Rectal smooth muscle tissue (tissue), 1 donor: Measurements from ENCODE around the gene PCDHGA9.

Source experiments
- H3K27ac ChIP-seq: one replicate; pipeline ENCODE4 v1.7.0; 2013; ENCODE audit warnings: low read depth, low read length, inconsistent platforms
- H3K27me3 ChIP-seq: one replicate; pipeline ENCODE4 v1.7.0; 2013; ENCODE audit warnings: low read length; ENCODE audit not compliant: control insufficient read depth, insufficient read depth
- H3K36me3 ChIP-seq: one replicate; pipeline ENCODE4 v1.7.0; 2013; ENCODE audit warnings: low read length; ENCODE audit not compliant: control insufficient read depth, insufficient read depth
- H3K4me1 ChIP-seq: one replicate; pipeline ENCODE4 v1.7.0; 2013; ENCODE audit warnings: low read length; ENCODE audit not compliant: control insufficient read depth, insufficient read depth
- H3K4me3 ChIP-seq: one replicate; pipeline ENCODE4 v1.7.0; 2013; ENCODE audit warnings: low read length
- H3K9ac ChIP-seq: one replicate; pipeline ENCODE4 v1.7.0; 2013; ENCODE audit warnings: low read length

Gene PCDHGA9

DNA sequence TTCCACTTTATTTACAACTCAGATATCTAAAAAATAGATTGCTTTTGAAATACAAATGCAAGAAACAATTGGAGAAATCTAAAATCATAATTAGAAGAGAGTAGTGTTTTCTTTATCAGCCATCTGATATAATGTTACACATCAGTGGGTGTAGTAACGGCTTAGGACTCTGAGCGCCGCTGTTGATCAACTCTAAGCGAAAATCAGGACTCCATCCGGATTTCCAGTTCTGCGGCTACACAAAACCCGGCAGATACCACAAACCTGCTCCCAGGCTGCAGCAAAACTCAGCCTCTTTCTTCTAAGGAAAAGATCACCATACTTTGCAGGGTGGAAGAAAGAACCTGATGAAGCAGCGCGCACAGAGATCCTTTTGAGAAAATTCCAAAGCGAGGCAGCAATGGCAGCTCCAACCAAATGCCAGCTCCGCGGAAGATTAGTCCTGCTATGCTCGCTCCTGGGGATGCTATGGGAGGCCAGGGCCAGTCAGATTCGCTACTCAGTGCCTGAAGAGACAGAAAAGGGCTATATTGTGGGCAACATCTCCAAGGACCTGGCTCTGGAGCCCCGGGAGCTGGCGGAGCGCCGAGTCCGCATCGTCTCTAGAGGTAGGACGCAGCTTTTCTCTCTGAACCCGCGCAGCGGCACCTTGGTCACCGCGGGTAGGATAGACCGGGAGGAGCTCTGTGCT, at the start of gene PCDHGA9:
Gene PCDHGA9, plus strand, starts transcription at position 226 of the 691 bp plus-strand sequence. Its CDS starts 175 bp downstream, at position 401.
- H3K4me3 ChIP-seq, result peak within 1 kb of the TSS; percentile 40
- H3K9ac ChIP-seq, result no peak within 1 kb of the TSS
- H3K27ac ChIP-seq, result no peak within 1 kb of the TSS
- no peaks in the 10 kb centered on the region for H3K27me3 ChIP-seq
- no peaks in the 10 kb centered on the region for H3K36me3 ChIP-seq
- H3K4me1 ChIP-seq, result no peaks in the 10 kb centered on the region

DNA sequence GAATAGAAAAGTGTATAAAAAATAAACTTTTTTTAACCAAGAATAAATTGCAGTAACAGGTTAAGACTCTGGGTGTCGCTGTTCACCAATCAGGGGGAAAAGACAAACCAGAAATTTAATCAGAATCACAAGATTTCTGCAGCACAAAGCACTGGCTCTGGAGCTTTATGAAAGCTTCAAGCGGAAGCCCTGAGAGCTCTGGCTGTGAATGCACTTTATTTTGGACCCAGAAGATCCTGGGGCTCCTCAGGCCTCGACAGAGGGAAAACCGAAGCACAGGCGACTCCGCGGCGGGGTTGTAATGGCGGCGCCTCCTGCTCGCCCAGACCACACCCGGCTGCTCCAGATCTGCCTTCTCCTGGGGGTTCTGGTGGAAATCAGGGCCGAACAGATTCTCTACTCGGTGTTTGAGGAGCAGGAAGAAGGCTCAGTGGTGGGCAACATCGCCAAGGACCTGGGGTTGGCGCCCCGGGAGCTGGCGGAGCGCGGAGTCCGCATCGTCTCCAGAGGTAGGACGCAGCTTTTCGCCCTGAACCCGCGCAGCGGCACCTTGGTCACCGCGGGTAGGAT, 47.6 kb upstream of the PCDHGA9 start, which contains the start of gene PCDHGA4:
Gene PCDHGA4, plus strand, starts transcription at position 122 of the 570 bp plus-strand sequence. Its CDS starts 87 bp downstream, at position 209.
- no peaks in the 10 kb centered on the region for H3K36me3 ChIP-seq
- H3K4me1 ChIP-seq, result no peaks in the 10 kb centered on the region
- H3K4me3 ChIP-seq, result peak within 1 kb of the TSS; percentile 29
- no peak within 1 kb of the TSS for H3K9ac ChIP-seq
- H3K27ac ChIP-seq, result no peak within 1 kb of the TSS
- H3K27me3 ChIP-seq, result no peaks in the 10 kb centered on the region

DNA sequence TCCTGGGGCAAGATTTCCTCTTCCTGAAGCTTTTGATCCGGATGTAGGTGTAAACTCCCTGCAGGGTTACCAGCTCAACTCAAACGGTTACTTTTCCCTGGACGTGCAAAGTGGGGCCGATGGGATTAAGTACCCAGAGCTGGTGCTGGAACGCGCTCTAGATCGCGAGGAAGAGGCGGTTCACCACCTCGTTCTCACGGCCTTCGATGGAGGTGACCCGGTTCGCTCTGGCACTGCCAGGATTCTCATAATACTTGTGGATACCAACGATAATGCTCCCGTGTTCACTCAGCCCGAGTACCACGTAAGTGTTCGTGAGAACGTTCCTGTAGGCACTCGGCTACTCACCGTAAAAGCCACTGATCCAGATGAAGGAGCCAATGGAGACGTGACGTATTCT, 46.9 kb upstream of the PCDHGA9 start:
- no peaks in the 10 kb centered on the region for H3K4me1 ChIP-seq
- H3K27ac ChIP-seq, result no peak overlapping the region
- peak overlapping the region; percentile 29 for H3K4me3 ChIP-seq
- no peak overlapping the region for H3K9ac ChIP-seq
- H3K36me3 ChIP-seq, result no peaks in the 10 kb centered on the region
- no peaks in the 10 kb centered on the region for H3K27me3 ChIP-seq

DNA sequence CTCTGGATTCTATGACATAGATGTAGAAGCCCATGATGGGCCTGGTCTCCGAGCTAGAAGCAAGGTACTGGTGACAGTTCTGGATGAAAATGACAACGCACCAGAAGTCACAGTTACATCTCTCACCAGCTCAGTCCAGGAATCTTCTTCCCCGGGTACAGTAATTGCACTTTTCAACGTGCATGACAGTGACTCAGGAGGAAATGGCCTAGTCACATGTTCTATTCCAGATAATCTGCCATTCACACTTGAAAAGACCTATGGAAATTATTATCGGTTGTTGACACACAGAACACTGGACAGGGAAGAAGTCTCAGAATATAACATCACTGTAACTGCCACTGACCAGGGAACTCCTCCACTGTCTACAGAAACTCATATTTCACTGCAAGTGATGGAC, 46.4 kb upstream of the PCDHGA9 start:
- Histone ChIP-seq H3K4me3 (no peak overlapping the region), H3K36me3 (no peaks in the 10 kb centered on the region), H3K27me3 (no peaks in the 10 kb centered on the region), H3K27ac (no peak overlapping the region), H3K4me1 (no peaks in the 10 kb centered on the region), H3K9ac (no peak overlapping the region)

DNA sequence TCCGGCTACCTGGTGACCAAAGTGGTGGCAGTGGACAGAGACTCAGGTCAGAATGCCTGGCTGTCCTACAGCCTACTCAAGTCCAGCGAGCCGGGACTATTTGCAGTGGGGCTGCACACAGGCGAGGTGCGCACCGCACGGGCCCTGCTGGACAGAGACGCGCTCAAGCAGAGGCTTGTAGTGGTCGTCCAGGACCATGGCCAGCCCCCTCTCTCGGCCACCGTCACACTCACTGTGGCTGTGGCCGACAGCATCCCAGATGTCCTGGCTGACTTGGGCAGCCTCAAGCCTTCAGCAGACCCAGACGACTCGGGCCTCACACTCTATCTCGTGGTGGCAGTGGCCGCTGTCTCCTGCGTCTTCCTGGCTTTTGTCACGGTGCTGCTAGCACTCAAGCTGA, 45.6 kb upstream of the PCDHGA9 start:
- Histone ChIP-seq H3K9ac (no peak overlapping the region), H3K36me3 (no peaks in the 10 kb centered on the region), H3K4me1 (no peaks in the 10 kb centered on the region), H3K4me3 (no peak overlapping the region), H3K27me3 (no peaks in the 10 kb centered on the region), H3K27ac (no peak overlapping the region)

- Histone ChIP-seq H3K9ac (no peak within 1 kb of the TSS), H3K4me3 (peak within 1 kb of the TSS; percentile 60), H3K4me1 (no peaks in the 10 kb centered on the region), H3K27me3 (no peaks in the 10 kb centered on the region), H3K36me3 (no peaks in the 10 kb centered on the region), H3K27ac (no peak within 1 kb of the TSS)
These were observed 42.7 kb upstream of the PCDHGA9 start, which contains the start of gene PCDHGB2 for GRCh38 chr5:141359790-141360426. TSS of gene PCDHGB2 (plus strand) at chr5:141359994. CDS start at chr5:141360136, 142 bp downstream.

DNA sequence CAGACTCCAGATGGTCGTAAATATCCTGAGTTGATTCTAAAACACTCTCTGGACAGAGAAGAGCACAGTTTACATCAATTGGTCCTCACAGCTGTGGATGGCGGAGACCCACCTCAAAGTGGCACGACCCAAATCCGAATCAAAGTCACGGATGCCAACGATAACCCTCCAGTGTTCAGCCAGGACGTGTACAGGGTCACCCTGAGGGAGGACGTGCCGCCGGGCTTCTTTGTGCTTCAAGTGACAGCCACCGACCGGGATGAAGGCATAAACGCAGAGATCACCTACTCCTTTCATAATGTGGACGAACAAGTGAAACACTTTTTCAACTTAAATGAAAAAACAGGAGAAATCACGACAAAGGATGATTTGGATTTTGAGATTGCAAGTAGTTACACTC, 41.9 kb upstream of the PCDHGA9 start:
- H3K36me3 ChIP-seq, result no peaks in the 10 kb centered on the region
- H3K9ac ChIP-seq, result no peak overlapping the region
- no peaks in the 10 kb centered on the region for H3K4me1 ChIP-seq
- no peak overlapping the region for H3K4me3 ChIP-seq
- no peaks in the 10 kb centered on the region for H3K27me3 ChIP-seq
- H3K27ac ChIP-seq, result no peak overlapping the region

GRCh38 chr5:141362719-141363118, 39.9 kb upstream of the PCDHGA9 start:
- Histone ChIP-seq H3K27ac (no peak overlapping the region), H3K36me3 (no peaks in the 10 kb centered on the region), H3K9ac (no peak overlapping the region), H3K27me3 (no peaks in the 10 kb centered on the region), H3K4me1 (no peaks in the 10 kb centered on the region), H3K4me3 (no peak overlapping the region)

DNA sequence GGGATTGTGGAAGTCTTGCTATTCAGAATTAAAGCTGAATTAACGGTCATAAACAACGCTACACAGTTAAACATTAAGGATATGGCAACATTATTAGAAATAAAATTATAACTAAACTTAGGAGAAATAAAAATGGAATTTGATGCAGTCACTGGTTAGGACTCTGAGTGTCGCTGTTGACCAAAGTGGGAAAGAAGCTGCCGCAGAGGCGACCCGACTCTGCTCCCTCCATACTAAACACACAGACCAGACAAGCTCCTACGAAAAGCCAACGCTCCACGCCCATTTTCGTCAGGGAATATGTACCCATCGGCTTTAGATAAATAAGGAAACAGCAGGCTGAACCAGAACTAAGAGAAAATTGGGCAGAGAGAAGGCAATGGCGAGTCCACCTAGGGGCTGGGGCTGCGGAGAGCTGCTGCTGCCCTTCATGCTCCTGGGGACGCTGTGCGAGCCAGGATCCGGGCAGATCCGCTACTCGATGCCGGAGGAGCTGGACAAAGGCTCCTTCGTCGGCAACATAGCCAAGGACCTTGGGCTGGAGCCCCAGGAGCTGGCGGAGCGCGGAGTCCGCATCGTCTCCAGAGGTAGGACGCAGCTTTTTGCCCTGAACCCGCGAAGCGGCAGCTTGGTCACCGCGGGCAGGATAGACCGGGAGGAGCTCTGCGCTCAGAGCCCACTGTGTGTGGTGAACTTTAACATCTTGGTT, 38.5 kb upstream of the PCDHGA9 start, which contains the start of gene PCDHGA5:
Gene PCDHGA5, plus strand, starts transcription at position 211 of the 709 bp plus-strand sequence. Its CDS starts 169 bp downstream, at position 380.
- no peaks in the 10 kb centered on the region for H3K27me3 ChIP-seq
- H3K4me3 ChIP-seq, result no peak within 1 kb of the TSS

DNA sequence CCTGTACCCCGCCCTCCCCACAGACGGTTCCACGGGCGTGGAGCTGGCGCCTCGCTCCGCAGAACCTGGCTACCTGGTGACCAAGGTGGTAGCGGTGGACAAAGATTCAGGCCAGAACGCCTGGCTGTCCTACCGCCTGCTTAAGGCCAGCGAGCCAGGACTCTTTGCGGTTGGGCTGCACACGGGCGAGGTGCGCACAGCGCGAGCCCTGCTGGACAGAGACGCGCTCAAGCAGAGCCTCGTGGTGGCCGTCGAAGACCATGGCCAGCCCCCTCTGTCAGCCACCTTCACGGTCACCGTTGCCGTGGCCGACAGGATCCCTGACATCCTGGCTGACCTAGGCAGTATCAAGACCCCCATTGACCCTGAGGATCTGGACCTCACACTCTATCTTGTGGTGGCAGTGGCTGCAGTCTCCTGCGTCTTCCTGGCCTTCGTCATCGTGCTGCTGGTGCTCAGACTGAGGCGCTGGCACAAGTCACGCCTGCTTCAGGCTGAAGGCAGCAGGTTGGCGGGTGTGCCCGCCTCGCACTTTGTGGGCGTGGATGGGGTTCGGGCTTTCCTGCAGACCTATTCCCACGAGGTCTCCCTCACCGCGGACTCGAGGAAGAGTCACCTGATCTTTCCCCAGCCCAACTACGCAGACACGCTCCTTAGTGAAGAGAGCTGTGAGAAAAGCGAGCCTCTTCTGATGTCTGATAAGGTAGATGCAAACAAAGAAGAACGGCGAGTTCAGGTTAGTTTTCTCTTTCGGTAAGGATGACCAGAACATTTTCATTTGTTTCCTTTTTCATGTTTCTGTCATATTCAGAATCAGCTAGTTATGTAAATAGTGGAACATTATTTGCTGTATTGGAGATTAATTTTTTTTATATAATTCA, 36.3 kb upstream of the PCDHGA9 start:
- no peaks in the 10 kb centered on the region for H3K4me1 ChIP-seq
- no peaks in the 10 kb centered on the region for H3K27me3 ChIP-seq
- no peak overlapping the region for H3K27ac ChIP-seq
- no peak overlapping the region for H3K9ac ChIP-seq
- H3K4me3 ChIP-seq, result peak overlapping the region; percentile 44
- no peaks in the 10 kb centered on the region for H3K36me3 ChIP-seq

More for the DNA sequence above, 38.5 kb upstream of the PCDHGA9 start, which contains the start of gene PCDHGA5:
- Histone ChIP-seq H3K27ac (no peak within 1 kb of the TSS), H3K4me1 (no peaks in the 10 kb centered on the region), H3K9ac (no peak within 1 kb of the TSS), H3K36me3 (no peaks in the 10 kb centered on the region)

DNA sequence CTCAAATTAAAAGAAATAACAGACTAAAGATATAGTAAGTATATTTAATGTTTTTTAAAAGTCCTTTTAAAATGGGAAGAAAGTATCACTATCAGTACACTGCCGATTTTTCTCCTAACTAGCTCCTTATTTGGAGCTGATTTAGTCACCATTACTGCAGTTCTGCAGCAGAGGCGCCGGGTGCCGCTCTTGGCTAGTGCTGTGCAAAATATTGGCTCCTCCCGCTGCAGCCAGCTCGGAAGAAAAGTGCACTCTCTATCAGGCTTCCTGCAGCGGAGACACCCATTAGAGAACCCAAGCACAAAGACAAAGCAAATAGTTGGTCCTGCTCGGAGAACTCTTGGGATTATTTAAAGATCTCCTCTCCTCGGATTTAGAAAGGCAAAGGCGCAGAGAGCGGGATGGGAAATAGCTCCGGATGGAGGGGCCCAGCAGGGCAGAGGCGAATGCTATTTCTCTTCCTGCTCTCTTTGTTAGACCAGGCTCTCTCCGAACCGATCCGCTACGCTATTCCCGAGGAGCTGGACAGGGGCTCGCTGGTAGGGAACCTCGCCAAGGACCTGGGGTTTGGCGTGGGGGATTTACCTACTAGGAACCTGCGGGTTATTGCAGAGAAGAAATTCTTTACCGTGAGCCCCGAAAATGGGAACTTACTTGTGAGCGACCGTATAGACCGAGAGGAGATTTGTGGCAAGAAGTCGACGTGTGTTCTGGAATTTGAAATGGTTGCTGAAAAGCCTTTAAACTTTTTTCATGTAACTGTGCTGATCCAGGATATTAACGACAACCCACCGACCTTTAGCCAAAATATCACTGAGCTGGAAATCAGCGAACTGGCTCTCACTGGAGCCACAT, 32.4 kb upstream of the PCDHGA9 start, which contains the start of gene PCDHGB3:
Gene PCDHGB3, plus strand, starts transcription at position 249 of the 855 bp plus-strand sequence. Its CDS starts 153 bp downstream, at position 402.
- H3K4me1 ChIP-seq, result no peaks in the 10 kb centered on the region

More for the DNA sequence above, 32.4 kb upstream of the PCDHGA9 start, which contains the start of gene PCDHGB3:
- Histone ChIP-seq H3K9ac (no peak within 1 kb of the TSS), H3K27me3 (no peaks in the 10 kb centered on the region), H3K27ac (no peak within 1 kb of the TSS), H3K36me3 (peaks cover 3% of the 10 kb centered on the region), H3K4me3 (peak within 1 kb of the TSS; percentile 48)
